K562 treated with DMSO at 1 percent for 4 hours (cell line): ENCODE results near the gene ST6GALNAC2. TPM values are rescaled to one million over a fixed set of nuclear protein-coding genes. Genes with fewer than 3 reads are reported as not detected.

Experiments
- total RNA-seq: library from RNA; unstranded; fragments of 300-600 nt; gene quantifications from 2 replicates; pipeline ENCODE4 v1.2.3, GENCODE V29; 2022; ENCODE audit not compliant: insufficient read depth

ST6GALNAC2 gene
- total RNA-seq = not detected in 2 replicates

GRCh38 chr17:76585649-76586593 lies at the start of gene ST6GALNAC2:
ST6GALNAC2 (minus strand) TSS chr17:76585860; CDS start chr17:76585808, 52 bp downstream.

GRCh38 chr17:76539631-76540271 lies 45.9 kb downstream of the ST6GALNAC2 start, which contains the start of gene PRCD:
PRCD (plus strand) TSS chr17:76540044; CDS start chr17:76540142, 98 bp downstream.

GRCh38 chr17:76537578-76538280 lies 47.9 kb downstream of the ST6GALNAC2 start, which contains the start of gene CYGB:
CYGB (minus strand) TSS chr17:76537709; CDS start chr17:76537542, 167 bp downstream.

Other genes with a start within 250 kb of the ST6GALNAC2 start
- 24.6 and 36.0 TPM in 2 replicates for gene PRPSAP1, start 231.9 kb downstream of the ST6GALNAC2 start, total RNA-seq
- 25.4 and 29.2 TPM in 2 replicates for gene SPHK1, start 201.3 kb downstream of the ST6GALNAC2 start, total RNA-seq
- 33.7 and 36.1 TPM in 2 replicates for gene UBE2O, start 132.7 kb downstream of the ST6GALNAC2 start, total RNA-seq
- not detected in 2 replicates for gene AANAT, start 118.3 kb downstream of the ST6GALNAC2 start, total RNA-seq
- gene RHBDF2, start 84.4 kb downstream of the ST6GALNAC2 start, total RNA-seq = 0.62 and 0.84 TPM in 2 replicates
- not detected in 2 replicates for gene CYGB, start 48.2 kb downstream of the ST6GALNAC2 start, total RNA-seq
- not detected in 2 replicates for gene PRCD, start 45.8 kb downstream of the ST6GALNAC2 start, total RNA-seq
- 34.0 and 49.0 TPM in 2 replicates for gene ST6GALNAC1, start 57.9 kb upstream of the ST6GALNAC2 start, total RNA-seq
- 10.9 and 13.3 TPM in 2 replicates for gene MXRA7, start 125.1 kb upstream of the ST6GALNAC2 start, total RNA-seq
- gene JMJD6, start 140.7 kb upstream of the ST6GALNAC2 start, total RNA-seq = 37.5 and 52.8 TPM in 2 replicates
- 47.2 and 60.7 TPM in 2 replicates for gene METTL23, start 141.0 kb upstream of the ST6GALNAC2 start, total RNA-seq
- gene SRSF2, start 151.5 kb upstream of the ST6GALNAC2 start, total RNA-seq = 199 and 348 TPM in 2 replicates
- 14.1 and 25.5 TPM in 2 replicates for gene MFSD11, start 152.3 kb upstream of the ST6GALNAC2 start, total RNA-seq